HUDEP-2 (cell line): ENCODE measurements around the gene OTOP3.
"Not testable (repeated sequence)": the region's sequence is repeated elsewhere in the genome, so short reads cannot be mapped to it uniquely, and the experiment has no call there.

Source experiments
- DNase-seq, 76 experiments: peaks; one replicate each; lab custom pipeline; 2025; ENCODE audit not compliant: unreplicated experiment in 76 of 76; lab: John Stamatoyannopoulos, UW

OTOP3 gene

DNA sequence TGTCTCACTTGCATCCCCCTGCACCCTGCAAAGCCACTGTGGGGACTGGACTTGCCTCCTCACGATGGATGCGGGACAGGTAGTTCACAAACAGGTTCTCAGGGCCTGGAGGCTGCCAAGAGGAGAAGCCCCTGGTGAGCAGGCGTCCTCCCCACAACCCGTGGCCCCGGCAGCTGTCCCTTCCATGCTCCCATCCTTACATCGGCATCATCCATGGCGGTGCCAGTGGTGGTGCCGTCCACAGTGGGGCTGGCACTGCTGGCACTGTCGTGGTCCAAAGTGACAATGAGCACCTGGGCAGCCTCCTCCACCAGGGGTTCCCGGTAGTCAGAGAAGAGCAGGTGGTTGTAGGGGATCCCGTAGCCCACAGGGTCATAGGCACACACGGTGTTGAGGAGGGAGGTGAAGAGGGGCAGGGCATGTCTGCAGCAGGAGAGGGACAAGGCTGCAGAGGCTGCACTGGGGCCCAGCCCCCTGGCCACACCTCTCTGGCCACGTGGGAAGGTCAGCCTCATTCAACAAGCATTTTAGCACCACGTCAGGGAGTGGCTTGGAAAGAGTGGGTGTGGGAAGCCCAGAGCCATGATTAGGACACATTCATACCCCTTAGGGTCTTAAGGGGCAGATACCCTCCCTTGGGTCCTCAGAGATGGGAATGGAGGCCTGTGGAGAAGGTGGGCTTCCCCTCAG, 24.3 kb downstream of the OTOP3 start:
- peak in 1 of 76 experiments; percentile 12 for DNase-seq

DNA sequence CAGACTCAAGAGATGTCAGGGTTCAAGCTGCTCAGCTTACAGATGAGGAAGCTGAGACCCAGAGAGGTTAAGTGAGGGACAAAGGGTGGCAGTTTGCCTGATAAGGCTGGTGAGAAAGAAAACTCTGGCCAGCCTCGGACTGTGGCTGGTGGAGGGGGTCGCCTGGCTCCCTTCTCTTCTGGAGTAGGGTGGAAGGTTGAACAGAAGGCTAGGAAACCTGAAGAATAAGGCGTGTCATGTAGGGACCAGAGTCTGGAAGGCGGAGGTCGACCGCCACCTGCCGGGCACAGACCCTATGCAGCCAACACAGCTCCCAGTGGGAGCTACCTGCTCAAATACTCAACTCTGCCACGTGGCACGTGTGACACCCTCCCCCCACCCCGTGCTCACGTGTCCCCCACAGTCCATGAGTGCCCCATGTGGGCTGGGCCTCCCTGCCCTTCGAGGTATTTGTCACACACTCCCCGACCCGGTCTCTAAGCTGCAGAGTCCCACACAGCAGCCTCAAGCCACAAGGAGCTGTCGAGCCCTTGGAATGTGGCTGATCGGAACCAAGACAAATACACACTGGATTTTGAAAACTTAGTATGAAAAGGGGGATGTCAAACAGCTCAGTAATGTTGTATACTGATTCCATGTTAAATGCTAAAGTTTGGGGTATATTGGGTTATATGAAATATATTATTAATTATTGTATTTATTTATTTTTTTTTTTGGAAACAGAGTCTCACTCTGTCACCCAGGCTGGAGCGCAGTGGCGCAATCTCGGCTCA, 25.1 kb downstream of the OTOP3 start:
- DNase-seq: peak in 71 of 76 experiments; percentile 9 to 89 (median 66)

DNA sequence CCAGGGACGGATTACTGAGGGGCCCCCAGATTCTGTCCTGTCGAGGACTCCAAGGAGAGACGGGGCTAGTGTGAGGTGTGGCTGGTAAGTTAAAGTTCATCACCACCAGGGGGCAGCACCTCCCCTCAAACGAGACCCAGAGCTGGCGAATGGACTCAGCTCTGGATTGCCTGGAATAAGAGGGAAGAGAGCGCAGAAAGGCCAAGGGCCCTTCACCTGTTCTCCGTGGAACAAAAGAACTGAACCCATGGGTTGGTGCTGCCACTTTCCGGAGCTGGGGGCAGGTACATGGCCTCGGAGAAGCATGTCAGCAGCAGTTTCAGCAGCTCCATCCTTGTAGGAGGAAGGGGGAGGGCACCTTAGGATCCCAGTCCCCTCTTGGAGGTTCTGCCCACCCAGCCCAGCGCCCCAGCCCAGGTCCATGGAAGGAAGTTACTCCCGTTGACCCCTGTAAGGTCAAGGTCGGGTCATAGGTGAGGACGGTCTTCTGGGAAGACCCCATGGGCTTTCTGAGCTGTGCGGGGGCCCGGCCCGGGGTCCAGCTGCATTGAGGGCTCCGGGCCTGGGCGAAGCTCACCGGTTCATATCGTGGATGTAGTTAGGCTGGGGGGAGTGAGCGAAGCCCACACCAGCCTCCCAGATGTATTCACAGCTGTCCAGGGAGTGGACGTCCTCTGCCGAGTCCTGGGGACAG, 26.1 kb downstream of the OTOP3 start:
- peak in 73 of 76 experiments; percentile 9 to 94 (median 67) for DNase-seq

DNA sequence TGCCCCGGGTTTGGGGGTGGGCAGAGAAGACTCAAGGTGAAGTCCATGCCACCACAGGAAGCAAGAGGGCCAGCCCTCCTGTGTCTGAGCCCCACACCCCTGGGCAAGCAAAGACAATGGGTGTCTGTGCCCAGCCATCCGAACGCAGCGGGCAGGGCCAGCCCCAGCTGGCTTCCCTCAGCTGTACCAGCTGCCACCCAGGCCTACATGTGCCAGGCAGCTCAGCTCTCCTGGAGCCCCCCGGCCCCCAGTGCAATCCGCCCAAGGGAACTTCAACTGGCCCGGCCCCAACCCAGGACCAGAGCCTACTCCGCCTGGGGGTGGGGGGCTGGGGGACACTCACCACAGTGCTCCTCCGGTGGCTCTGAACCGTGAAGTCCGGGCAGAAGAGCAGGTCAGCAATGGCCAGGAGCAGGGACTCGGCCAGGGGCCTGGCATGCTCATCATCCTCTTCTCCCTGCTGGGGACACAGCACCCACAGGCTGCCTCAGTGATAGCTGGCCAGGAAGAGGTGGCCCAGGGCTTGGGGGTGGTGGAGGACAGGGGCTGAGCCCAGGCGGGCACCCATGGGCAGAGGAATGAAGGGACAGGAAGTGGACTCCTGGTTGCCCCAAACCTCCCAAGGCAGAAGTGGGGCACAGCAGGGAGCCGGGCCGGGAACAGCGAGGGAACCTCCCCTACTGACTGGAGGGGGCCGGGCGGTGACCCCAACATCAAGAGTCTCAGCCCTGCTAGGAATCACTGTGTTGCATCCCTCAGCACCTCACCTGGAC, 27.1 kb downstream of the OTOP3 start:
- DNase-seq: no peak

DNA sequence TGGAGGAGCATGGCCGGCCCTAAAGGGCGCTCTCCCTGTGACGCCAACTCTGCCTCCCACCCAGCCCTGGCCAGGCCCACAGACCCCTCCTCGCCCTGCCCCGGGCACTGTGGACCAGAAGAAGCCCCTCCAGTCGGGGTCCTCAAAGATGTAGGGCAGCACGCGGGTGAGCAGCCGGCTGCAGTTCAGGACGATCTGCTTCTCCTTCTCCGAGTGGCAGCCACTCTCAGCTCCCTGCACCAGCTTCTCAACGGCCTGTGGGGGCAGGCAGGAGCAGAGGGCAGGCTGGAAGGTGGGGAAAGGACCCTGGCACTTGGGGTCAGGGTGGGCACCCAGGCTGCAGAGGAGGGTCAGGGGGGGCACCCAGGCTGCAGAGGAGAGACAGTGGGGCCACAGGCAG, 28.0 kb downstream of the OTOP3 start:
- no peak for DNase-seq

DNA sequence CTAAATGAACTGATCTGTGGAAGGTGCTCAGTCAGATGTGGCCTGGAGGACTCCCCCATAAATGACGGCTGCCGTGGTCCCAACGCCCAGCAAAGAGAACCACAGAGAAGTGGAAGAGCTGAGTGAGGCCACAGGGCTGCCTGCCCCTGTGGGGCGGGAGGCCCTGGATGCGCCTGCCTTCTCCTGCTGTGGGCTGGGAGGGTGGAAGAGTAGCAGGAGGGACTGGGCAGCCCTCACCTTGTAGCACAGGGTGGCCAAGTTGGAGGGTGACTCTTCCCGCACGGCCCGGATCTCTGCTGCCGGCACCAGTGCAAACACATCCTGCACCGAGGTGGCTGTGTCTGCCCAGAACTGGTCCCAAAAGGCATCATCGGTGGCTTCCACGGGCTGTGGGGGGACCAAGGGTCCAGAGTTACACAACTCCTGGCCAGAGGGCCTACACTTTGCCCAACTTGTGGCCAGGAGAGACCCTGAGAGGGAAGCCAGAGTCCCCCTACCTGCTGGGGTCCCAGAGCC, 28.6 kb downstream of the OTOP3 start:
- DNase-seq: no peak

DNA sequence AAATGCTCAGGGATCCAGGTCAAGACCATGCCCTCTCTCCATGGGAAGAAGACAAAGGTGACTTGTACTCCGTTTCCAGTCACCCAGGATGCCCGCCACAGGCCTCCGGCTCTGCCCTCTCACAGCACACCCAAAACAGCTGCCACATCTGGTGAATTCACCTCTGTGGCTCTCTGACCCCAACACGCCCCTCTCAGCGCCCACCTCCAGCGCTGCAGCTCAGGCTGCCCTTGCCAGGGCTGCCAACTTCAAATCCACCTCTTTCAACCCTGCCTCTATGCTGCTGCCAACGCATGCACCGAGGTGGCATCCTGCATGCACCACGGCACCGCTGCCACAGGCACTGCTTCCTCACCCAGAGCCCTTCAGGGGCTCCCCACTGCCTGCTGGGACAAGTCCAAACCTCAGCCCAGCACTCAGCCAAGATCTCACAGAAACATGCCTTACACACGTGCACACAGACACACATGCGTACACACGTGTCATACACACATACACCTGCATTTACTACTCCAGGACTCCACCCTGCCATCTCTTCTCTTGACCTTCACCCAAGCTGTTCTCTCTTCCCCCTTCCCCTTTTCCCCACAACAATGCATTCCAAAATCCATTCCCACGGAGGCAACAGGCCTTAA, 29.4 kb downstream of the OTOP3 start:
- no peak for DNase-seq

DNA sequence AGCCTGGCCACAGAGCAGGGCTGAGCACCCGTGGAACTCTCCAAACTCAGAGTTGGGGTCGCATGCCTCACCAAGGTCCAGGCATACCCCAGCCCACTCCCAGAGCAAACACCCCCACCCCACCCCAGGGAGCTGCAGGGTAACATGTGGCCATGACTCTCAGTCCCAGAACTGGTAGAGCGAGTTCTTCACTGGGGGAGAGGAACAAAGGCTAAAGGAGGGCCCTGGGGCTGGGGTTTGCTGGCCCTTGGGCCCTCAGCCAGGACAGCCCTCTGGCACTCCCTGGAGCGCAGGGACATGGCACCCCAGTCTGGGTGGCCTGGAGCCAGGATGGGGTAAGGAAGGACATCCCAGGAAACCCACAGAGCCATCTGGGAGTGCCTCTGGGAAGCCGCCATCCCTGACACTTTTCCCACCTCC, 32.7 kb downstream of the OTOP3 start:
- DNase-seq: no peak

DNA sequence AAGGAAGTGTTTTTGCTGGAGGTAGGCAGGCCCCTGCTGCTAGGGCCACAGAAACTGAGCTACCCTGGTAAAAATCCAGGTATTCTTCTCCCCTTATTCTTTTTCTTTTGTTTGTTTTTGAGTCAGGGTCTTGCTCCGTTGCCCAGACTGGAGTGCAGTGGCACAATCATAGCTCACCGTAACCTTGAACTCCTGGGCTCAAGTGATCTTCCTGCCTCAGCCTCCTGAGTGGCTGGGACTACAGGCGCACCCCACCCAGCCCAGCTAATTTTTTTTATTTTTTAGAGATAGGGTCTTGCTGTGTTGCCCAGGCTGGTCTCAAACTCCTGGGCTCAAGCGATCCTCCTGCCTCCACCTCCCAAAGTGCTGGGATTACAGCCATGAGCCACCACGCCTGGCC, 33.8 kb downstream of the OTOP3 start:
- DNase-seq: not testable (repeated sequence)

DNA sequence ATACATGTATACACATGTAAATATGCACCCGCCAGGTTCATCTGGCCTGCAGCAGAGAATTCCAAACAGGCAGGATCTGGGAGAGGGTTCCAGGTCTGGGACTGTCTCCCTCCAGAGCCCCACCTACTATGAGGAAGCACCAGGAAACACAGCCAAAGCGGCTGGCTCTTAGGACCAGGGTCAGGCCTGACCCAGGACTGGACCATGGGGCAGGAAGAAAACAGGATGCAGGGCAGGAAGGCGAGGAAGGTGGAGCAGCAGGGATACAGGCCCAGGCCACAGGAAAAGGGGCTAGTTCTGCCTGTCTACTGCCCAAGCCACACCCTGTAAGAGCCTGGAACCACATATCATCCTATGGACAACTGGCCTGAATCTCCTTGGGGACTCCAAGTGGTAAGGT, 34.7 kb downstream of the OTOP3 start:
- no peak for DNase-seq

DNA sequence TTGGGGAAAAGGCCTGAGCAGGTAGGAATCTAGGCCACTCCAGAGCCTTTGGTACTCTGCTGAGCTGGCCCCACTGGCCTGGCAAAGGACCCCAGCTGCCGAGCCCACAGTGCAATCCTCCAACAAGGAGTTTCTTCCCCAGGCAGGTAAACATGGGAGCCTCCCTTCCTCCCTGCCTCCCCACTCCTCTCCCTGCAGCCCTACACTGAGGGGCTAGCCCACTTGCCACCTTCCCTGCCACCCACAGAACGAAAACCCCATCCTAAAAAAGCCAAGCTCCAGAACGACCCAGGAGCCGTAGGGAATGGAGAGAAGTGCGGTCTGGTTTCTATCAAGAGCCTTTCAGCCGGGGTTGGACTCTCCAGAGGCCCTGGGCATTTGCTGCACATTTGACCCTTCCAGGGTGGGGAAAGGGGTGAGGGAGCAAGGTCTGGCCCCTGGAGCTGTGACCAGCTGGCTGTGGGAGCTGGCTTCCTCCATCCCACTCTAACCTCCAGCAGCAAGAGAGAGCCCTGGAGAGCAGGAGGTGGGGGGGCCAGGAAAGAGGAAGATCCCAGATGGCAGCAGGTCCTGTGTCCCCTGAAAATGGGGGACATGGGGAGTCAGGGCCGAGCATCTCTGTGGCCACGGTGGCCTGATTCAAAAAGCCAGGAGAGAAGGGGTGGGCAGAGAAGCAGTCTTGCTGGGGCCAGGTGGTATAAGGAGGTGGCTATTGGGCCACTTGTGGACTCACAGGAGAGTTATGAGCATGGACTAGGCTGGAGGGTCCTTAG, 35.6 kb downstream of the OTOP3 start:
- no peak for DNase-seq

DNA sequence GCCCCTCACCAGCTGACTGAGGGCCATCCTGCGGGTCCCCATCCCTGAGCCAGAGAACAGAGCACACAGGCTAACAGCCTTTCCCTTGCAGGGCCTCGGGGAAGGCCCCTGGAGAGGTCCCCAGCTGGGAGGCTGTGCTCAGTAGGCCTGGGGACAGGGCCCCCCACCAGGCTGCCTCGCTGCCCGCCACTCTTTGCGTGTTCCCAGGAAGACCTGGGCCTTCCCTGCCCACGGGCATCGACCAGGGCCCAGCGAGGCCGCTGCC, 36.1 kb downstream of the OTOP3 start:
- no peak for DNase-seq

DNA sequence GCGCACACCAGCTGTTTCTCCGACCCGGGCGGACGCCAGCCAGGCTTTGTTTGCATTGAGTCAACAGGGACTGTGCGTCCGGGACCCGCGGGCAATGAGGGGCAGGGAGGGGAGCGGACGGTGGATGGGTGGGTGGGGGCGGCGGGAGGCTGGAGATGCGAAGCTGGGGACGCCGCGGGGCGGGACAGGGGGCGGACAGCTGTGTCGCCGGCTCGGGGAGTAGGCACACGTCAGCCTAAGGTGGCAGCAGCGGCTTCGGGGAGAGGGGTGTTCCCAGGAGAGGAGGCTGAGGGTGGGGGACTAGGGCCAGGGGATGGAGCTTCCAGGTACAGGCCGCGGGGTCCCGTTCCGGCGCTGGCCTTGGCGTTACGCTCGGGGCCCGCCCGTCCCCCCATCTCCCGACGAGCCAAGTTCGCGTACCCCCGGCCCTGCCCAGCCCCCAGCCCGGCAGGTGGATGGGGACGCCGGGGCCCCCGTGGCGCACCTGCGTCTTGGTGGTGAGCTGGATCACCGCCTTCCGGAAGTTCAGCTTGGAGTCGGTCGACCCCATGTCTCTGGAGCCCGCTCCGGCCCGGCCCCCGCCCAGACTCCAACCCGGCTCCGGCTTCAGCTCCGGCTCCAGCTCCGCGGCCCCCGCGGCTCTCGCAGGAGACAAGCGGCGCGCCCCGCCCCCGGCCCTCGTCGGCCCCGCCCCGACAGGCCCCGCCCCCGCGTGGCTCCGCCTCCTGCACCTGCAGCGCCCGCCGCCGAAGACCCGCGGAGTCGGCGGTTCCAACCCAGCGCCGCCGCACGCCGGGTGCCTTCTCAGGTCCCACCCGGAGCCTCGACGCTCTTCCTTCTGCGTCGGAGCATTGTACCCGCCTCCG, 36.6 kb downstream of the OTOP3 start, which contains the start of gene HID1:
HID1 (minus strand) TSS at position 653 of the 866 bp plus-strand sequence; CDS start at position 550, 103 bp downstream.
- DNase-seq: peak in 19 of 76 experiments; percentile 2 to 55 (median 23)

DNA sequence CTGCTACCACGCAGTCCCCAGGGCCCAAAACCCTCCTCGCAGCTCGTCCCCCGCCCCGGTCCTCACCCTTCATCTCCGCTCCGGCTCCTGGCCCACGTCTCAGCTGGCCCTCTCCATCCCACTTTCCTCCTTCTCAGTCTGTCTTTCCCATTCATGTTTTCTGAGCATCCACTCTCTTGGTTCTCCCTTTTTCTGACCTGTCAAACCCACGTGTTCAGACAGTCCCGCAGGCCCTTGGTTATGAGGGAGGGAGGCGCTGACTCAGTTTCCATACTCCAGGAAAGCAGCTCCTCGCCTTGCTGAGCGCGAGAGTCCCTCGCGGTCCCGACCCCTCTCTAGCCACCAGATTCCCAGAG, 37.3 kb downstream of the OTOP3 start:
- DNase-seq: no peak

DNA sequence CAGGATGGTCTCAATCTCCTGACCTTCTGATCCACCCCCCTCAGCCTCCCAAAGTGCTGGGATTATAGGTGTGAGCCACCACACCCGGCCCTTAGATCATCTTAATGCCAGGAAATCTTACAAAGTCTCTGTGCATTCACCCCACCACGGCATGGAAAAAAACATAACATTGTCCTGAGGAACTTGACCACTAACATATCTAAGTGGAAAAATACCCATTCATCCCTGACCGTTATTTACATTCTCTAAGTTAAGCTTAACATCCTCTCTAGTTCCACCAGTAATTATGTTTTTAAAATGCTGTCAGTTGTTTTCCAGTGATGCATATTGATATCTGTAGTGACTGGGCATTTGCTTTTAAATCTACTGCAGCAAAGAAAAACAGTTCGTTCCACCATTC, 40.2 kb downstream of the OTOP3 start:
- no peak for DNase-seq

DNA sequence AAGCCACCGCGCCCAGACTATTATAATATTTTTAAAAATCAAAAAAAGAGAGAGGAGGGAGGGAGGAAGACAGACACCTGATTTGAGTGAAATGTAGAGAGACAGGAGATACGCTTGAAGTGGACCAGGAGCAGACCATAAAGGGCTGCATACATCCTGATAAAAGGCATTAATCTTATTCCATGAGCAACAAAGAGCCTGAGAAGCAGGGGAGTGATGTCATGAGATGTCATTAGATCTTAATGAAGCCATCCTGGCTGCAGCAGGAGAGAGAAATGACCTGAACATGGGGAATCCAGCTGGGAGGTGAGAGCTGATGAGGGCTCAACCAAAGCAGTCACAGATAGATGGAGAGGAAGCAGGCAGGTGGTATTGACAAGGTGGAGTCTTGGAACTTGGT, 42.1 kb downstream of the OTOP3 start:
- DNase-seq: no peak

DNA sequence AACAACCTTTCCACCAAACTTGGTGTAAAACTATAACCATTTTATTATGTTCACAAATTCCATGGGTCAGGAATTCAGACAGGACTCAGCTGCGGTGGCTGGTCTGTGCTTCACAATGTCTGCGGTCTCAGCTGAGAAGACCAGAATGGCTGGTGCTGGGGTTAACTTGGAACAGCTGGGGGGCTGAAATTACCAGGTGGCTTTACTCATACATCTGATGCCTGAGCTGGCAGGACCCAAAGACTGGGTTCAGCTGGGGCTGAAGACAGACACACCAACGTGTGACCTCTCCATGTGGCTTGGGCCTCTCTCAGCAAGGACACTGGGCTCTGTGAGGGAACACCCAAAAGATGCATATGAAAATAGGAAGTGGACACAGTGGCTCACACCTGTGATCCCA, 42.5 kb downstream of the OTOP3 start:
- no peak for DNase-seq

DNA sequence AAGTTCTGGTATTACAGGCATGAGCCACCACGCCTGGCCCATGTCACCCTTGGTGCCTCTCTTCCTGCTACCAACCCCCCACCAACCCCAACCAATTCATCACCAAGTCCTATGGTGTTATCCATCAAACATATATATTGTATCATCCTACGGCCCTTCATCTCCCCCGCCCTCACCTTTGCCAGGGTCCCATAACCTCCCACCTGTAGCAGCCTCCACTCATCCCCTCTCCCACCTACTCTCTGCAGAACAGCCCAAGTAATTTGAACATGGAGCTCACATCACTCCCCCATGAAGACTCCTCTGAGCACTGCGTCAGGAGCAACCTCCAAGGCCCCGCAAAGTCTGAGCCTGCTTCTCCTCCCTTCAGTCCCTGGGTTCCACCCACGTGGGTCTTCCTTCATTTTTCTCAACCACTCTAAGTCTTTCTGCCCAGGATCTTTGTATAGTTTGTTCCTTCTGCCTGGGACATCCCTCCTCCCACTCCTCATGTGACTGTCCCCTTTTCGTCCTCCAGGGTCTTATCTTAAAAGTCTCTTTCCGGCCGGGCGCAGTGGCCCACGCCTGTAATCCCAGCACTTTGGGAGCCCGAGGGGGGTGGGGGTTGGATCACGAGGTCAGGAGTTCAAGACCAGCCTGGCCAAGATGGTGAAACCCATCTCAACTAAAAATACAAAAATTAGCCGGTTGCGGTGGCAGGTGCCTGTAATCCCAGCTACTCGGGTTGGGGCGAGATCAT, 43.9 kb downstream of the OTOP3 start:
- DNase-seq: no peak
